ENCODE data around the gene LYZ.
A peak's percentile ranks its signal among the peaks of the same experiment; 100 is the strongest.

The LYZ gene

GRCh38 chr12:69321351-69321750 is 26.8 kb upstream of the LYZ start:
- no peak for TF ChIP-seq CTCF (IDR thresholded peaks at IDR 0.05; ENCODE audit: insufficient read depth, low read depth, low read length, missing control alignments)
- no peak overlapping the region for H3K4me3 ChIP-seq (ENCODE audit: low read length)
- DNase-seq (ENCODE audit: low read depth), result no peak

GRCh38 chr12:69324797-69325466 is 23.2 kb upstream of the LYZ start:
- no peak for DNase-seq (ENCODE audit: low read depth)
- no peak overlapping the region for H3K4me3 ChIP-seq (ENCODE audit: low read length)
- TF ChIP-seq CTCF (IDR thresholded peaks at IDR 0.05; ENCODE audit: insufficient read depth, low read depth, low read length, missing control alignments), result no peak

- DNase-seq (ENCODE audit: low read depth), result no peak
- TF ChIP-seq CTCF (IDR thresholded peaks at IDR 0.05; ENCODE audit: insufficient read depth, low read depth, low read length, missing control alignments), result no peak
- H3K4me3 ChIP-seq (ENCODE audit: low read length), result no peak overlapping the region
These were observed 19.8 kb upstream of the LYZ start for GRCh38 chr12:69328426-69328825.

GRCh38 chr12:69329669-69330428 is 18.3 kb upstream of the LYZ start:
- TF ChIP-seq CTCF (IDR thresholded peaks at IDR 0.05; ENCODE audit: insufficient read depth, low read depth, low read length, missing control alignments), result no peak
- no peak overlapping the region for H3K4me3 ChIP-seq (ENCODE audit: low read length)
- DNase-seq (ENCODE audit: low read depth), result no peak

- no peak for TF ChIP-seq CTCF (IDR thresholded peaks at IDR 0.05; ENCODE audit: insufficient read depth, low read depth, low read length, missing control alignments)
- peak; percentile 14 for DNase-seq (ENCODE audit: low read depth)
- peak overlapping the region; percentile 36 for H3K4me3 ChIP-seq (ENCODE audit: low read length)
These were observed 17.4 kb upstream of the LYZ start for GRCh38 chr12:69330475-69331473.

- H3K4me3 ChIP-seq (ENCODE audit: low read length), result peak overlapping the region; percentile 36
- TF ChIP-seq CTCF (IDR thresholded peaks at IDR 0.05; ENCODE audit: insufficient read depth, low read depth, low read length, missing control alignments), result no peak
- DNase-seq (ENCODE audit: low read depth), result no peak
These were observed 16.7 kb upstream of the LYZ start for GRCh38 chr12:69331519-69331908.
